NCI-H460 (cell line): Measurements from ENCODE around the gene CEP112. TPM values are rescaled to one million over a fixed set of nuclear protein-coding genes. Genes with fewer than 3 reads are reported as not detected.
"Not testable (repeated sequence)": the region's sequence is repeated elsewhere in the genome, so short reads cannot be mapped to it uniquely, and the experiment has no call there.

Source experiments
- DNase-seq: peaks from one replicate; pipeline ENCODE4 v3.0.0-alpha.2; 2016; ENCODE audit warnings: low read depth; ENCODE audit errors: extremely low read depth
- total RNA-seq: library from RNA; depleted of rRNA; stranded (reverse); fragments of >200 nt; shearing (Covaris generic); gene quantifications from 2 replicates; pipeline ENCODE4 v1.2.3, GENCODE V29; 2014

CEP112 gene
- total RNA-seq, 1 experiment from 2014 or later, result 6.5 TPM

DNA sequence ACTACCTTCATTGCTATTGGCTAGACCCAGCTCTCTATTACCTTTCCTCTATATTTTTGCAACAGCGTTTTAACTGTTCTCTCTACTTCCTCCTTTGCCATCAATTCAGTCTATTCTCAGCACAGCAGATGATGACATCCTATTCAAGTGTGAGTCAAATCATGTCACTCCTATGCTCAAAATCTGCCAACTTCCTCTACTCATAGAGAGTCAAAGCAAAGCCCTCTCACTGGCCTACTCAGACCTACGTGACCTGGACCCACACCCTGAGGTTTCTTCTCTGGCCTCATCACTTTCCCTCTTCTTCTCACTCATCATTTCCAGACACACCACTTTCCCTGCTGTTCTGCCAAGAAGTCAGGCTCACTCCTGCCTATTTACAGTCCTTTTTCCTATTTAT, 341.4 kb downstream of the CEP112 start:
- no peak for DNase-seq

DNA sequence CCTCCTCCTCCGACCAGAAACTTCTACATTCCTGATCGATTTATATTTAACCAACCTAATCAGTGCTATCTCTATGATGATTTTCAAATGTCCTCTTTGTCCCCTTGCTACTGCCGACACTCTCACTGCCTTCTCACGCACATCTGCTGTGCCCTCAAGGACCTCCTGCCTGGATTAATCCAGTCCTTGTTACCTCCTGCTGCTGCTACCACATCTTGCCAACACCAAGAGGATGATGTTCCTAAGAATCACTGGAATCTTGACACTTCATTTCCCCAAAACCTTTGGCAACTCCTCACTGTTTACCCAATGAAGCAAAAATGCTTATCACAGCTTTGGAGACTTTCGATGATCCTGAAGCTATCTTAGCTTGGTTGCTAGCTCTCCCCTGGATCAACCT, 343.2 kb downstream of the CEP112 start:
- DNase-seq, result no peak

DNA sequence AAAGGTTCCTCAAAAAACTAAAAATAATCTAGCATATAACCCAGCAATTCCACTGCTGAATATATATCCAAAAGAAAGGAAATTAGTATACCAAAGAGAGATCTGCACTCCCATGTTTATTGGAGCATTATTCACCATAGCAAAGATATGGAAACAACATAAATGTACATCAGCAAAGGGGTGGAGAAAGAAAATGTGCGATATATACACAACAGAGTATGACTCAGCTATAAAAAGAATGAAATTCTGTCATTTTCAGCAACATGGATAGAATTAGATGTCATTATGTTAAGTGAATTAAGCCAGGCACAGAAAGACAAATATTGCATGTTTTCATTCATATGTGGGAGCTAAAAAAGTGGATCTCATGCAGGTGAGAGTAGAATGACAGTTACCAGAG, 350.8 kb downstream of the CEP112 start:
- no peak for DNase-seq

DNA sequence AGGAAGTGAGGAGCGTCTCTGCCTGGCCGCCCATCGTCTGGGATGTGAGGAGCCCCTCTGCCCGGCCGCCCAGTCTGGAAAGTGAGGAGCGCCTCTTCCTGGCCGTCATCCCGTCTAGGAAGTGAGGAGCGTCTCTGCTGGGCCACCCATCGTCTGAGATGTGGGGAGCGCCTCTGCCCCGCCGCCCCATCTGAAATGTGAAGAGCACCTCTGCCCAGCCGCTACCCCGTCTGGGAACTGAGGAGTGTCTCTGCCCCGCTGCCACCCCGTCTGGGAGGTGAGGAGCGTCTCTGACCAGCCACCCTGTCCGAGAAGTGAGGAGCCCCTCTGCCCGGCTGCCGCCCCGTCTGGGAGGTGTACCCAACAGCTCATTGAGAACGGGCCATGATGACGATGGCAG, 354.7 kb downstream of the CEP112 start:
- DNase-seq, result not testable (repeated sequence)

DNA sequence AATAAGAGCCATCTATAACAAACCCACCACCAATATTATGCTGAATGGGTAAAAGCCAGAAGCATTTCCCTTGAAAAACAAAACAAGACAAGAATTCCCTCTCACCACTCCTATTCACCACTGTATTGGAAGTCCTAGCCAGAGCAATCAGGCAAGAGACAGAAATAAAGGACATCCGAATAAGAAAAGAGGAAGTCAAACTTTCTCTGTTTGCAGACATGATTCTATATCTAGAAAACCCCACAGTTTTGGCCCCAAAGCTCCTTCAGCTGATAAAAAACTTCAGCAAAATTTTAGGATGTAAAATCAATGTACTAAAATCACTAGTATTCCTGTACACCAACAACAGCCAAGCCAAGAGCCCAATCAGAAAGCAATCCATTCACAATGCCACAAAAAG, 358.7 kb downstream of the CEP112 start:
- no peak for DNase-seq

DNA sequence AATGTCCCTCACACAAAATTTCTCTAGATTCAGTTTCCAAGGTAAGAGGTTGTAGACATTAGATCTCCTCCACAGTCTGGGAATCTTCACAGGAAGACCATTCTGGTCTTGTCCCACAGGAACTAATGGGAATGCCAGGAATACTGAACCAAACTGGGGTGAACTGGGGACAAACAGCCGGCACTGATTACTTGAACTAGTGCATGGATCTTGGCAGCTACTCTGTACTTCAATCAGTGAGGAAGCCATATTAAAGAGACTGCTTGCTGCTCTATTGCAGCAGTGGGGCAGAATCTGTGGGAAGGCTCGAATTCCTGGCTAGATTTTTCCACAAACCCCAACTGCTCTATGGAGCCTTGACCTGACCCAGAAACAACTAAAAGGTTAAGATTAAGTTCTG, 361.6 kb downstream of the CEP112 start:
- no peak for DNase-seq

DNA sequence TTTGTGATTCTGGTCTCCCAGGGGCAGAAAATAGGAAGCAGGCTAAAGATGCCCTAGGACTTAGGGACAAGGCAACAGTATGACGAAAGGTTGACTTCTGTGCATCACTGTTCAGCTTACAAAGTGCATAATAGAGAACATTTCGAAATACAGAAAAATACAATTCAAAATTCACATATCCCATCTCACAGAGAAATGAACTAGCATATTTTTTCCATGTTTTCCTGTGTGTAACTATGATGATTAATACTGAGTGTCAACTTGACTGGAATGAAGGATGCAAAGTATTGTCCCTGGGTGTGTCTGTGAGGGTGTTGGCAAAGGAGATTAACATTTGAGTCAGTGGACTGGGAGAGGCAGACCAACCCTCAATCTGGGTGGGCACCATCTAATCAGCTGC, 365.4 kb downstream of the CEP112 start:
- DNase-seq, result not testable (repeated sequence)

DNA sequence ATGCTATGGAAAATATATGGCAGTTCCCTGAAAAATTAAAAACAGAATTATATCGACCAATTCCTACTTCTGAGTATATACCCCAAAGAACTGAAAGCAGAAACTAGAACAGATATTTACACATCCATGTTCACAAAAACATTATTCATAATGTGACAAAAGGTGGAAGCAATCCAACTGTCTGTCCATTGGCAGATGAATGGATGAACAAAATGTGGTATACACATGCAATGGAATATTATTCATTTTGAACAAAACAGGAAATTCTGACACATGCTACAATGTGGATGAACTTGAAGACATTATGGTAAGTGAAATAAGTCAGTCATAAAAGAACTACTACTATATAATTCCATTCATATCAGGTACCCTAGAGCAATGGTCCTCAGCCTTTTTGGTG, 367.0 kb downstream of the CEP112 start:
- no peak for DNase-seq

DNA sequence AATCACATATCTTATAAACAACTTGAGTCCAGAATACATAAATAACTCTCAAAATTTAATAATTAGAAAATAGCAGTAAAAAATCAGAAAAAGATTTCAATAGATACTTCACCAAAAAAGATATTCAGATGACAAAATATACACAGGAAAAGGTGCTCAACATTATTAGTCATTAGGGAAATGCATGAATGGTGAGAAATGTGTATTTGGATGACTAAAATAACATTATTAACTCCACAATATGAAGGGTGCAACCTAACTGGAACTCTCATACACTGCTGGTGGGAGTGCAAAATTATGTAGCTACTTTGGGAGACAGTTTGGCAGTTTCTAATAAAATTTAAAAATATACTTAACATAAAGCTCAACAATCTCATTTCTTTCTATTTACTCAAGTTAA, 368.2 kb downstream of the CEP112 start:
- no peak for DNase-seq

DNA sequence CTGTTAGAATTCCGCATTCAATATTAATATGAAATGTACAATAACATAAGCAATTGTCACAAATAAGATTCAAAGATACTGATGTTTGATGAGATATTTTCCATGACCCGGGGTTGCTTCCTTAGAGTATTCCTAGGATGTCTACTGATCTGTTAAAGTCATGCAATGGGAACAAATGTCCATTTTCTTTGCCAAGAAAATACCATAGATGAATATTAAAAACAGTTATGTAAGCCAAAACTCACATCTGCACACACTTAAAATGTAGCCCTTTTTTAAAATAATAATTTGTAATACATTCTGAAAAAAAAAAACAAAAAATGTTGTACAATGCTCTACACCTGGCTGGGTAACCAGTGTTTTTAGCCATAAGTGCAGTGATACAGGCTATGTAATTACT, 371.1 kb downstream of the CEP112 start:
- DNase-seq, result no peak

DNA sequence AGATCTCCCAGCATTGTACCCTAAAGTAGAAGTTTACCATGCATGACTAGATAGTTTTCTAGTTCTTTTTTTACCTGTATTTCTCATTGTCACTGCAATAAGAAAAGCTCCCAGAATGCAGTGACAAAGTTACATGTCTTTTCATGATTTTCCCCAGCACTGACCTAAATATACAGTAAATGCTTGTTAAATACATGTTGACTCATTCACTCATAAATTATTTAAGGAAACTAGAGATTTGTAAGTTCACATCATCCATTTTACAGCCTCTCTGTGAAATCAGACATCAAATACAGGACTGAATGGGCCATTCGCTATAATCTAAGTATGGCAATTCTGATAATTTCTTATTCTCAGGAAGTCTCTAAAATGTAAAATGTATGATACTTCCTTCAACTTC, 371.6 kb downstream of the CEP112 start:
- DNase-seq, result no peak

DNA sequence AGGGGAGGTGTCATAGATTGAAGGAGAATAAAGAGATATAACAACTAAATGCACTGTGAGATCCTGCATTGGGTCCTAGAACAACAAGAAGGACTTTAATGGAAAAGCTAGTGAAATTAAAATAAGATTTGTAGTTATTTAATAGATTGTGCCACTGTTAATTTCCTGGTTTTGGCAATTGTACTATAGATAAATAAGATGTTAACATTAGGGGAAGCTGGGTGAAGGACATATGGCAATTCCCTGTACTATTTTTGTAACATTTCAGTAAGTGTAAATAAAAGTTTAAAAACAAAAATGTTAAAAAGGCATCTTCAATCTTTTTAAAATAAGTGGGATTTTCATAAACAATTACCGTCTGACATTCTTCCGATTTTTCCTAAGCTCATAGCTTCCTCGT, 372.1 kb downstream of the CEP112 start:
- DNase-seq, result no peak

DNA sequence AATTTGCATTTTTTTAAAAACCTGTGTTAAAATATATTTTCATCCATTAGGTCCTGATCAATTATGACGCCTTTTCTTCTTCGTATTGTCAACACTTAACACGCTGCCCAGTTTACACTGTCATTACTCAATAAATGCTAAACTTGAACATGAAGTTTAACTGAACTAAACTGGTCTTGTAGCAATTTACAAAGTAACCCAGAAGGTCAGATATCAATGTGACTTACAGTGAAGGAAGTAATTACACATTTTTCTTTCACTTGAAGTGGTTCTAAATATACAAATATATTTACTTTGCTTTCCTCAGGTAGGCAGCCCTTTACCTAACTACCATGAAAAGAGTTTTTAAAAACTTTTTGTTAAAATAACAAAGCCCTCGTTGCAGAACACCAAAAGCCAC, 374.0 kb downstream of the CEP112 start:
- no peak for DNase-seq

DNA sequence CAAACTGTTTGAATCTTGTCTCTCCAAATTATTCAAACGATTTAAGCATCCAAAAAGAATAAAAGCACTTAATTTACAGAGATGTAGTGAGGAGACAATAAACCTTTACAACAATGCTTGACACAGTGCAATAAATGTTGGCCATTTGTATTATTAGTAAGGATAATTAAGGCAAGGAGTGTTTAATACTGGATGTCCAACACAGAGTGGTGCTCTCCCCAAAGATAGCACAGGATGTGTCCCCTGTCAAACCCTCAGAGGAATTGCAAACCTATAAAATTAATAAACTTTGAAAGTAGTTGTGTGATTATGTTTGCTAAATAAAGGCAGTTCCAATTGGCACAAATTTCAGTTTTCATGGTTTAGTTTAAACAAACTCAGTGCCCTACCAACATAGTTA, 377.5 kb downstream of the CEP112 start:
- no peak for DNase-seq

DNA sequence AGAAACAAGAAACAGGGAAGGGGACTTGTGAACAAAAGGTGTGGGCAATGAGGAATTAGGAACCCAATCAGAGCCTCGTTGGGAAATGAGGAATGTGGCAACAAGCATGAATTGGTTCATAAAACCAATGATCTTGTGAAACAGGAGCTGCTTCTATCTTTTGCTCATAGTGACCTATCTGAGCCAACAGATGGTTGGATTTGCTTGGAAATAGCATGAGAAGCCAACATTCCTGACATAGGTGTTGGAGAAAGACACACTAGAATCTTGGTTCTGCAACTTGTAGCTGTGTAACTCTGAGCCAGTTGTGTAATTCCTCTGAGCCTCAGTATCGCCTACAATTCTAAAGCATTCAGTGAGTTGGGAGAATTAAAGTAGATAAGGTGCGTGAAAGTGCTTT, 378.6 kb downstream of the CEP112 start:
- no peak for DNase-seq

DNA sequence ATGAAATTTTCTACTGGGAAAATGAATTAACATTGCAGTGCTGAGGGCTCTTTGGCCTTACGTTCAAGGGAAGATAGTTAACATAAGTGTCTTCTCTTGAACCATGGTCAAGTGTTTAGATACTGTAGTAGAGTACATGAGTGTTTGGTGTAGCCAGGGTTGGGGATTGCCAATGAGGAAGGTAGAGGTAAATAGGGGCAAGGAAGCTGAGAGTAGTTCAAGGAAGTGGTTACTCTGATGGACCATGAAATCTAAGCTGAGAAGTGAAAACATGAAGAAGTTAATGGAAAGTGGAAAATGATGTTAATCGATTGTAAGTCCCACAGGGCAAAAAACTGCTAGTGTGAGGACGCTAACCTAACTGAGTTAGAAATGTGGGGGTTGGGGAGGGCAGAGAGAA, 380.9 kb downstream of the CEP112 start:
- no peak for DNase-seq

DNA sequence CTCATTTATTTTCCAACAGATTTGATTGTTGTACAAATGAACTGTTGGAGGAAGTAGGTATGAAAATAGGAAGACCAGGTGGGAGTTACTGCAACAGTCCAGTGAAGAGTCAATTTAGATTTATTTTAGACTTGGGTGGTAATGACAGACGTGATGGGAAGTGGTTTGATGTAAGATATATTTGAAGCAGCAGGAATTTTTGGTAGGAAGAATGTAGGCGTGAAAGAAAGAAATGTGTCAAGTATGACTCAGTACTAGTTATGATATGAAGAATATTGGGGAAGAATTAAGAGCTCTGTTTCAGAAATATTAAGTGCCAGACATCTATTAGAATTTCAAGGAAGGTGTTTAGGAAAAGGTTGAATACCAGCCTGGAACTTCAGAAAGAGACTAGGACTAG, 382.6 kb downstream of the CEP112 start:
- DNase-seq, result no peak

DNA sequence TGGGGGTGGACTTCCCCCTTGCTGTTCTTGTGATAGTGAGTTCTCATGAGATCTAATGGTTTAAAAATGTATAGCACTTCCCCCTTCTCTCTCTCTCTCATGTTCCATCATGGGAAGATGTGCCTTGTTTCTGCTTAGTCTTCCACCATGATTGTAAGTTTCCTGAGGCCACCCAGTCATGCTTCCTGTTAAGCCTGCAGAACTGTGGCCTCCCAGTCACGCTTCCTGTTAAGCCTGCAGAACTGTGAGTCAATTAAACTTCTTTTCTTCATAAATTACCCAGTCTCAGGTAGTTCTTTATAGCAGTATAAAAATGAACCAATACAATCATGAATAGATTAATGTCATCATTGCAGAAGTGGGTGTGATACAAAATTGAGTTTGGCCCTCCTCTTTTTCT, 383.4 kb downstream of the CEP112 start:
- DNase-seq, result not testable (repeated sequence)

DNA sequence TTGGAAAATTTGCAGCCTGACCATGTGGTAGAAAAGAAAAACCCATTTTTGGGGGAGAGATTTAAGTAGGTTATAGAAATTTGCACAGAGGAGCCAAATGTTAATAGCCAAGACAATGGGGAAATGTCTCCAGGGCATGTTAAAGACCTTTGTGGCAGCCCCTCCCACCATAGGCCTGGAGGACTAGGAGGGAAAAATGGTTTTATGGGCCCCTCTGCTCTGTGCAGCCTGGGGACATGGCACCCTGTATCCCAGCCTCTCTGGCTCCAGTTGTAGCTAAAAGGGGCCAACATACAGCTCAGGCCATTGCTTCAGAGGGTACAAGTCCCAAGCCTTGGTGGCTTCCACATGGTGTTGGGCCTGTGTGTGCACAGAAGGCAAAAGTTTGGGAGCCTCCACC, 384.6 kb downstream of the CEP112 start:
- DNase-seq, result no peak

DNA sequence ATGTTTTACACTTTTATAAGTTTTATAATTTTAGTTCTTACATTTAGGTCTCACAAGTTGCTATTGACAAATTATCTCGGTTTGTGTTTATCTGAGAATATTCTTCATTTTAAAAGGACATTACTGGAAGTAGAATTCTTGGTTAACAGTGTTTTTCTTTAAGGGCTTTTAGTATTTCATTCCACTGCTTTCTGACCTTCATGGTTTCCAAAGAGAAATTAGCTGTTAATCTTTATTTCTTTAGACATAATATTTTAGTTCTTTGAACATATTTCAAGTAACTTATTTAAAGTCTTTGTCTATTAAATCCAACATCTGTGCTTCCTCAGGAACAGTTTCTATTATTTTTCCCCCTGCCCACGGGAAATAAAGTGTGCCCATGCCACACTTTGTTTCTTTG, 390.4 kb downstream of the CEP112 start:
- no peak for DNase-seq

DNA sequence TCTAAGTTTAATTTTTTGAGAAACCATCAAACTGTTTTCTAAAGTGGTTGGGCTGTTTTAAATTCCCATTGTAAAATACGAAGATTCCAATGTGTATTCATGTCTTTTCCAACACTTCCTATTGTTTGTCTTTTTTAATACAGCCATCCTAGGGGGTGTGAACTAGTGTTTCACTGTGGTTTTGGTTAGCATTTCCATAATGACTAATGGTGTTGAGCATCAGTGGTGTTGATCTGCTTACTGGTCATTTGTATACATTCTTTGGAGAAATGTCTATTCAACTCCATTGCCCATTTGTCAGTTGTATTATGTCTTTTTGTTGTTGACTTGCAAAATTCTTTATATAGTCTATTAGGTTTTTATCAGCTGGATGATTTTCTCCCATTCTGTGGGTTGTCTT, 391.3 kb downstream of the CEP112 start:
- no peak for DNase-seq

DNA sequence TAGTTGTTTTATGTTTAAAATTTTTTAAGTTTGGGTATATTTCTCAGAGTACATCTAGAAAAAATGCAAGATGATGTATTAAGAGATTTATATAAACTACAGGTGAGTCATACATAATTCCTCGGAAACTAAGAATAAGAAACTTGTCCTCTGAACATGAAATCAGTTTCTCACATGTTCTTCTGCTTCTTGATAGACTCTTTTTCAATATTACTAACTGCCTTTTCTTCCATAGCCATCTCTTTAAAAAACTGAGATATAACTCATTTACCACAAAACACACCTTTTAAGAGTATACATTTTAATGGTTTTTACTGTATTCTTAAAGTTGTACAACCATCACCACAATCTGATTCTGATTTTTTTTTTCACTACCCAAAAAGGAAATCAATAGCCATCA, 392.1 kb downstream of the CEP112 start:
- no peak for DNase-seq

DNA sequence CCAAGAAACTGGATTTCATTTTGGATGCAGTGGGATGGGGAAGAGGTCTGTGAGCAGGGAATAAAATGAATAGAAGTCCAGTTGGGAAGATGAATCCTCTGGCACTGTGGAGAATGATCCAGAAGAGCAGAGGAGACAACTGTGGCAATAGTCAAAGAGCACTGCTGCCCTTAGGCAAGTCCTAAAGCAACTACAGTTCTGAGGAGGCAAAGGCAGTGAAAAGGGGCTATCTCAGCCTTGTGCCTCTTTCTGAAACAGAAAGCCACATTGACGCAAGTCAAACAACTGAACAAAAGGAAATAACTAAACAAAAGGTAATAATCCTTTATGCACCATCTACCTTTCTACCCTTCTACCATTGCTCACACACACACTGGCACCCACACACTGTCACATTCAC, 392.5 kb downstream of the CEP112 start:
- no peak for DNase-seq

DNA sequence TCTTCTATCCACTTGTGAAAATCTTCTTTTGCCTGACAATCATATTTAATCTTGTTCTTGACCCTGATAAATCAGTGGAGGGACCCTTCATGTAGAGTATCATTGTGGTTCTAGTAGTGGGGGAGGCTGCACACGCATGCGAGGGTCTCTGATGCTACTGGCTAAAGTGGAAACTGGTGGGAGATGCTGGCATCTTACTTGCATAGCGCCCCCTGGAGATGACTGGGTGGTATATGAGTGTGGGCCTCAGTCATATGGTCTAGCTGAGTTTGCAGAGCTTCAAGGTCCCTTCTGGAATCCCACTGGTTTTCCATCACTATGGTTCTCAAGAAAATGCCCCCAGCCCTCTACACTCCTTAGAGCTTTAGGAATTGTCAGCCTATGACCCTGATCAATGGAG, 394.1 kb downstream of the CEP112 start:
- DNase-seq, result no peak
